Stimulated activated memory B cell treated with anti-CD40 and anti-IgM and Interleukin-4, amounts not matched to agents 10 μg/mL and 1 μg/mL and 100 μg/mL, for 72 hours (primary cell): ENCODE data around the gene SMARCAL1.

ENCODE experiments used
- ATAC-seq: fragments of 150-1000 bp; cut with Tn5 transposase; 2 replicates; pipeline ENCODE4 v1.10.0; 2021
- H3K27ac Mint-ChIP-seq: one replicate; pipeline ENCODE4 v1.8.0; 2022; ENCODE audit warnings: mild to moderate bottlenecking, mixed read lengths
- H3K27me3 Mint-ChIP-seq: one replicate; pipeline ENCODE4 v1.8.0; 2022; ENCODE audit warnings: mixed read lengths
- H3K36me3 Mint-ChIP-seq: one replicate; pipeline ENCODE4 v1.8.0; 2022; ENCODE audit warnings: mixed read lengths
- H3K4me1 Mint-ChIP-seq: one replicate; pipeline ENCODE4 v1.8.0; 2022; ENCODE audit warnings: mixed read lengths
- H3K4me3 Mint-ChIP-seq: one replicate; pipeline ENCODE4 v1.8.0; 2022; ENCODE audit warnings: mild to moderate bottlenecking, moderate library complexity, mixed read lengths
- H3K9me3 Mint-ChIP-seq: one replicate; pipeline ENCODE4 v1.8.0; 2022; ENCODE audit warnings: mixed read lengths

The SMARCAL1 gene

DNA sequence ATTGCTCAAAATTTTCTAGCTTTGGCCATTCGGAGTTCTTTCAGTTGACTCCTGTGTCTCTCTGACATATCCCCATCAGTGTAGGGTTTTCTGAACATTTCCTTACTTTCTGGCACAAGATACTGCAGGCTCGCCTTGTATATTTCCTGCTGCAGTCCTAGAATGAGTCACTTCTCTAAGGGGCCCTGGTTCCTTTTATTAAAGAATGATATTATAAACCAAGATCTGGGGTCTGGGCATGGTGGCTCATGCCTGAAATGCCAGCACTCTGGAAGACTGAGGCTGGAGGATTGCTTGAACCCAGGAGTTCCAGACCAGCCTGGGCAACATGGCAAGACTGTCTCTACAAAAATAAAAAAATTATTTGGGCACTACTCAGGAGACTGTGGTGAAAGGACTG lies 83.4 kb downstream of the SMARCAL1 start:
- Mint-ChIP-seq H3K4me3 (no peak overlapping the region), H3K27ac (no peak overlapping the region), H3K4me1 (peaks cover 70% of the 10 kb centered on the region), H3K36me3 (peaks cover 25% of the 10 kb centered on the region), H3K9me3 (peaks cover 4% of the 10 kb centered on the region), H3K27me3 (no peaks in the 10 kb centered on the region)
- ATAC-seq, result no peak

DNA sequence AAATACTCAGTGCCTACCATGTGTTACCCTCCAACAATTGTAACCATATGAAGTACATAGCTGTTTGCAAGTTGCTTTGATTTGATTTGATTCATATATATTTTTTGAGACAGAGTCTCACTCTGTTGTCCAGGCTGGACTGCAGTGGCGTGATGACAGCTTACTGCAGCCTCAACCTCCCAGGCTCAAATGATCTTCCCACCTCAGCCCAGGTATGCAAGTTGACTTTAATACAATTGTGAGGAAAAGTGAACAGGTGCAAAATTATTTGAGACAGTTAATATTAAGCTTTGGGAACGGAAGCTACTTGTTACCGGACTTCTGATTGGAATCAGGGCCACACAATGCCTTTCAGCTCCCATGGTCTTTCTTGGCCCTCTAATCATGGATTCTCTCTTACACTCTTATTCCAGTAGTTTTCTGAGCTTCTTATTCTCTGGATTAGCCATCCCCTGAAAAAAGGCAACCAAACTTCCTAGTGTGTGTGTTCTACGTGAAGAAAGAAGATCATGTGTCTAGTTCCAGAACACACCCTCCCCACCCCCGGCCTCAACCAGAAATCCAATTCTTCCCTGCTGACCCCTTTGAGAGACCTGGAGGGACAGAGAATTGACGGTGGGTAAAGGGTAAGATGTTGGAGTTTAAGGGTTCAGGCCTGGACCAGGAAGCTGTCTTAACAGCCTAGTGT lies 85.2 kb downstream of the SMARCAL1 start:
- H3K27ac Mint-ChIP-seq, result peak overlapping the region; percentile 97
- H3K4me3 Mint-ChIP-seq, result peak overlapping the region; percentile 90
- no peak for ATAC-seq
- no peaks in the 10 kb centered on the region for H3K27me3 Mint-ChIP-seq
- peaks cover 40% of the 10 kb centered on the region for H3K36me3 Mint-ChIP-seq
- peaks cover 65% of the 10 kb centered on the region for H3K4me1 Mint-ChIP-seq
- H3K9me3 Mint-ChIP-seq, result no peaks in the 10 kb centered on the region

DNA sequence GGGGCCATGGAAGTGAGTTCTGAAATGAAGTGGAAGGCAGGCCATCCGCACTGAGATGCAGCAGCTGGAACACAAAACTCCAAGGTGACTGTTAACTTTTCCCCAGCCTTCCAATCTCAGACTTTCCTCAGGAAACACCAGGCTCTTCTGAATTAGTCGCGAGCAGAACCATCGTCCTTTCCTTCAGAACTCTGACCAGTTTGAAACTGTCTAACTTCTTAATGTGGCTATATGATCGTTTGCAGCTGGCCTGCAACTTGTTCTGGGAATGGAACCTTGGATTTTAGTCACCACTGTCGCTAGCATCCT lies 85.7 kb downstream of the SMARCAL1 start:
- no peak for ATAC-seq
- Mint-ChIP-seq H3K36me3 (peaks cover 45% of the 10 kb centered on the region), H3K27me3 (no peaks in the 10 kb centered on the region), H3K9me3 (no peaks in the 10 kb centered on the region), H3K4me1 (peaks cover 65% of the 10 kb centered on the region), H3K4me3 (peak overlapping the region; percentile 90), H3K27ac (peak overlapping the region; percentile 97)

DNA sequence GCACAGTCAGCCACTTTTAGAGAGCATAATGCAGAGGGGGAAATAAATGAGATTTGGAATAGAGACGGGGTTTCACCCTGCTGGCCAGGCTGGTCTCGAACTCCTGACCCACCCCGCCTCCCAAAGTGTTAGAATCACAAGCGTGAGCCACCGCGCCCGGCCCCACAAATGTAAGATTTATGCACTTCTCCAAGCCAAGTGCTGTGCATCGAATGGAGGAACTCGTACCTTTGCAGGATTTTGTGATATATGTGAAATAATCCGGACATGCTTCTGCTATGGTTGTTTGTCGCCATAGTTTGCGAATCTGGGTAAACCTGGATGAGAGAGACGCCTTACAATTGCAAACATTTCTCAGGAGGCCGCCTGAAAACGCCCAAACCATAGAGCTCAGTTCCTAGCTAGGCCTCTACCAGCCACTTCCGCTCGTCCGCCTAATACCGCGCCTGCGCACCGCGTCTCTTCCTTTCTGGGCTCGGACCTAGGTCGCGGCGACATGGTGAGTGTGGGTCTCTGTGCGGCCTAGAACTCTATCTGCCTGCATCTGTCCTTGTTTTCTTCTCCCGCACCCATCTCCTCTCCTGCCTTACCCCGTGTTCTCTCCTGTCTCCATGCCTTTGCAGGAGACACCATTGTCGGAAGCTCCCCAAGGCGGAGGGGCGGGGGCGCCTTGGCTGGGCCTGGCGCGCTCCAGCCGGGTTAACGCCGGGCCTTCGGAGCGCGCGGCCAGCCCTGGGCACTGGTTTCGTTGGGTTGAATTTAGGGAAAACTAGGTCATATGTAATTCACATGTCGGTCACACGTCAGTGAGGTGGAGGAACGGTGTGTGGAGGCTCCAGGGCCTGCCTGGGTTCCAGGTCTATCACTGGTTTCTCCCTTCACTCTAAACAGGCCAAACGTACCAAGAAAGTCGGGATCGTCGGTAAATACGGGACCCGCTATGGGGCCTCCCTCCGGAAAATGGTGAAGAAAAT lies 86.4 kb downstream of the SMARCAL1 start, which contains the start of gene RPL37A:
Gene RPL37A, plus strand, starts transcription at position 466 of the 974 bp plus-strand sequence. Its CDS starts 31 bp downstream, at position 497.
- Mint-ChIP-seq H3K27me3 (no peaks in the 10 kb centered on the region), H3K36me3 (peaks cover 51% of the 10 kb centered on the region), H3K4me3 (peak within 1 kb of the TSS; percentile 90), H3K9me3 (no peaks in the 10 kb centered on the region), H3K27ac (peak within 1 kb of the TSS; percentile 97), H3K4me1 (peaks cover 62% of the 10 kb centered on the region)
- ATAC-seq, result peak; percentile 98

DNA sequence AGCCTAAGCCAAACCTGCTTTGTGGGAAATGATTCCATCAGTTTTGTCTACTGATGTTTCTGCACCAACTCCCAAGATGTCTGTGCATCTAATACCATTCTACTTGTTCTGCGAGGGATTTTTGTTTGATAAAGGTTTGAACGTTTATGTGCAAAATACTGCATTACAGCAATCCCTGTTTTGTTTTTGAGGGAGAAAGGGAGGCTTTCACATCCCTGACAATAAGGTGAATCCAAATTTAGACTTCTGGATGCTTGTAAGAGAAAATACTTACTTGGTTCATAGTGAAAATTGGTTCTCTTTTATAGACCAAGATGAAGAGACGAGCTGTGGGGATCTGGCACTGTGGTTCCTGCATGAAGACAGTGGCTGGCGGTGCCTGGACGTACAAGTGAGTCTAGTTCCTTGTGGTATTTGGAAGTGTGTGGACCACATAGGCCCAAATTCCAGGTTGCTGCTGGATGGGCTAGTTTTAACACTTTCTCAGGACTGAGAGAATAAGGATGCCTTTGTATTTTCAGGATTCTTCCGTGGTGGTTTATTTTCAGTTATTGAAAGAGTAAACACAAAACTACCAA lies 87.4 kb downstream of the SMARCAL1 start:
- Mint-ChIP-seq H3K9me3 (no peaks in the 10 kb centered on the region), H3K27me3 (no peaks in the 10 kb centered on the region), H3K36me3 (peaks cover 60% of the 10 kb centered on the region), H3K4me1 (peaks cover 65% of the 10 kb centered on the region), H3K27ac (peak overlapping the region; percentile 97), H3K4me3 (peak overlapping the region; percentile 90)
- no peak for ATAC-seq

DNA sequence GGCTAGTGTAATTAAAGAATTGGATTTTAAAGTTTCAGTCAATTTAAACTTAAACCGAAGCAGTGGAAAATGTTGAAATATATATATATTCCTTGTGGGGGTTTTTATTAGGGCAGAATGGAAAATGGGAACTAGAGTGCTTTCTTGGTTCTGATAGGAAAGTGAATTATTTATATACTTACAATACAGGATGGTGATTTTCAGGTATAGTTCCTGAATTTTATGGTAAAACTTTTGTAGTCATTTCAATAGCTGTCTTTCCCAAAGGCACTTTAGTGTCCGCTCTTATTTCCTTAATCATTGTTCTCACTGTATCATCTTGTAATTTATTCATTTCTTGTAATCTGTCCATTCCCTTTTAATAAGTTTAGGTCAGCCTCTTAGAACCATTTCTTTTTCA lies 88.3 kb downstream of the SMARCAL1 start:
- H3K27me3 Mint-ChIP-seq, result no peaks in the 10 kb centered on the region
- ATAC-seq, result no peak
- H3K4me1 Mint-ChIP-seq, result peaks cover 64% of the 10 kb centered on the region
- H3K36me3 Mint-ChIP-seq, result peaks cover 67% of the 10 kb centered on the region
- H3K27ac Mint-ChIP-seq, result peak overlapping the region; percentile 97
- H3K4me3 Mint-ChIP-seq, result peak overlapping the region; percentile 90
- H3K9me3 Mint-ChIP-seq, result no peaks in the 10 kb centered on the region

DNA sequence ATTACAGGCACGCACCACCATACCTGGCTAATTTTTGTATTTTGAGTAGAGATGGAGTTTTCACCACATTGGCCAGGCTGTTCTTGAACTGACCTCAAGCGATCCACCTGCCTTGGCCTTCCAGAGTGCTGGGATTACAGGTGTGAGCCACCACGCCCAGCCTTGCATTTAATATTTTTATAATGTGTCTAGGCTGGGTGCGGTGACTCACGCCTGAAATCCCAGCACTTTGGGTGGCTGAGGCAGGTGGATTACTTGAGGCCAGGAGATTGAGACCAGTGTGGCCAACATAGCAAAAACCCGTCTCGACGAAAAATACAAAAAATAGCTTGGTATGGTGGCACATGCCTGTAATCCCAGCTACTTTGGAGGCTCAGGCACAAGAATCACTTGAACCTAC lies 89.6 kb downstream of the SMARCAL1 start:
- Mint-ChIP-seq H3K4me1 (peaks cover 58% of the 10 kb centered on the region), H3K27me3 (no peaks in the 10 kb centered on the region), H3K27ac (no peak overlapping the region), H3K4me3 (no peak overlapping the region), H3K9me3 (no peaks in the 10 kb centered on the region), H3K36me3 (peaks cover 80% of the 10 kb centered on the region)
- ATAC-seq, result no peak

DNA sequence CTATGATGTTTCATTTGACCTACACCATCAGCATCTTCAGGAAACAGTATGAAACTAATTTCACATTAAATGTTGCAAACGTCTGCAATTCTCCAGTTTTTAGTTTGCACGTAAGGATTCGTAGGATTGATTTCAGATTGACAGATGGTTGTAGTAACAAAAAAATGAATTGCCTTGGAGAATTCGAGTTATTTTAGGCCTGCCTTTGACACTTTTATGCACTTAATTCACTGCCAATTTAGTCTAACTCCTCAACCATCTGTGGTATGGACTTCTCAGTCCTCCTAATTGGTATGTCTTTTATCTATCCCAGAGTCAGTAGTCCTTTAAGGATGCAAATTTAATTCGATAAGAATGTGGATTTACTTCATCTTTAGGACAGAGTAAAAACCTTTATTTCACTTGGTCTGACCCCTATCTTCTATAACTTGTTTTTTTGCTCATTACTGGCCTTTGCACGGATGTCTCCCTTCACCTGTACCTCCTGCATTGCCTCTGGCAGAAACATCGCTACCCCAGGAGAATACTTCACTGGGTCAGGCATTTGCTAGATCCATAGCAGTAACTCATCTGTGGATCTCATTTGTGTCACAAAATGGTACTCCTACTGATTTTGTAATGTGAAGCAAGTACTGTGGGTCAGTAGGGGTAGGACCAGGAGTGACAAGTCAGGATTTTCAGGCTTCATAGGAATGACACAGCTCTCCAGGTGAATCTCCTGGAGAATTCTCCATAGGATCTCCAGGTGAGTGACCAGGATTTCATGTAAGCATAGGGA lies 90.3 kb downstream of the SMARCAL1 start:
- peaks cover 55% of the 10 kb centered on the region for H3K4me1 Mint-ChIP-seq
- no peak overlapping the region for H3K27ac Mint-ChIP-seq
- peaks cover 87% of the 10 kb centered on the region for H3K36me3 Mint-ChIP-seq
- no peak for ATAC-seq
- no peaks in the 10 kb centered on the region for H3K27me3 Mint-ChIP-seq
- H3K9me3 Mint-ChIP-seq, result no peaks in the 10 kb centered on the region
- peak overlapping the region; percentile 33 for H3K4me3 Mint-ChIP-seq

DNA sequence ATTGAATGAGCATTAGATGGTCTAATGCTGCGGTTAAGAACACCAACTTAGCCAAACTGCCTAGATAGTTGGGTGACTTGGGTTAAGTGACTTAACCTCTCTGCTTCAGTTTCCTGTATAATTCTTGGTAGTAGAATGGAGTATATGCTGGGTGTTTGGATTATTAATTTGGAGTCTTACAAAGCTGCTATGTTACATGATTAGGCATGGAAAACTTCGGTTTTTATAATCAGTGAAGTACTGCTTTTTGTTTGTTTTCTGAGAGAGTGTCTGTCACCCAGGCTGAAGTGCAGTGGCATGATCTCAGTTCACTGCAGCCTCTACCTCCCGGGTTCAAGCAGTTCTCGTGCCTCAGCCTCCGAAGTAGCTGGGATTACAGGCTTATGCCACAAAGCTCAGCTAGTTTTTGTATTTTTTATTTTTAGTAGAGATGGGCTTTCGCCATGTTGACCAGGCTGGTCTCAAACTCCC lies 90.9 kb downstream of the SMARCAL1 start:
- no peaks in the 10 kb centered on the region for H3K9me3 Mint-ChIP-seq
- no peak overlapping the region for H3K4me3 Mint-ChIP-seq
- no peak for ATAC-seq
- H3K4me1 Mint-ChIP-seq, result peaks cover 49% of the 10 kb centered on the region
- H3K36me3 Mint-ChIP-seq, result peaks cover 85% of the 10 kb centered on the region
- H3K27ac Mint-ChIP-seq, result no peak overlapping the region
- H3K27me3 Mint-ChIP-seq, result no peaks in the 10 kb centered on the region

DNA sequence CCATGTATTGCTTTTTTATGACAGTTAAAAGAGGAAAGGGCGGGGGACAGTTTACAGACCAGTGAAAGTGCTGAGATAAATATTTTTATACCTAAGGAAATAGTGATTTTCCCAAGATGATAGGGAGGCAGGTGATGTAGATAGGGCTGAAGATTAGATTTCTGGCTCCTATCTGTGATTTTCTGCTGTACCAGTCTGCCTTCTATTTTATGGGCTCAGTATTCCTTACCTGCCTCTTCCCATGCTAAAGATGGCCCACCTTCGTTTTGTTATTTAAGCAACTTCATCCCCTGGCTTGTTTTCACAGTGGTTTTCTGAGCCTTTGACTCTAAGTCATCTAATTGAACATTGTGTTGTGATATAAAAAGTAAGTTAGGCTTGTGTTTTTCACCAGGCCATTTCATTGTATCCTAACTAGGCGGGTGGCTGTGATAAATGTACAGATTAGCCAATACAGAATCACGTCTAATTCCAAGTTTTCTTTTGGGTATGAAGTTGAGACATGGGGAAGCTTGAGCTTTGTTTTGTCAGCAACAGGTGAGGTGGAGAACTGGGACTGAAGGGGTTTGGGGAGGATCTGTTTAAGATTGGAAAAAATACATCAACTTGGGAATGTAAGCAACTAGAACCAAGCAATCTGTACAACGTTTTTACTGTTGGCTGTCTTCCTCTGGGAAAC lies 91.6 kb downstream of the SMARCAL1 start:
- H3K27ac Mint-ChIP-seq, result no peak overlapping the region
- peaks cover 84% of the 10 kb centered on the region for H3K36me3 Mint-ChIP-seq
- H3K9me3 Mint-ChIP-seq, result no peaks in the 10 kb centered on the region
- peaks cover 48% of the 10 kb centered on the region for H3K4me1 Mint-ChIP-seq
- no peak overlapping the region for H3K4me3 Mint-ChIP-seq
- ATAC-seq, result no peak
- H3K27me3 Mint-ChIP-seq, result no peaks in the 10 kb centered on the region

DNA sequence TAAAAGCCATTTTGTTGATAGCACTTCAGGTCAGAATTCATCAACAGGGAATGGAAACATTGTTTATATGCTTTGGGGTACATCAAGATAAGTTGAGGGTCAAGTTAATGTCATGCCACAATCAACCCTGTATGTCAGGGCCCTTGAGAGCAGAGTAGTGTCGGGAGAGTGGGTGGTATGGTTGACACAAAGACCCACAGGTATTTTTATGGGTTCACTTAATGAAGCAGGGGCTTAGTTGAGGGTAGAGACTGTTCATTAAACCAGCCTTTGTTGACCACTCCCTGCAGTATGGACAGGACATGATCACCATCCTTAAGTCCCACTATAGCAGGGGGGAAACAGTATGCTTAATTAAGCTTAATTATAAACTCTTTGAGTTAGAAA lies 92.1 kb downstream of the SMARCAL1 start:
- Mint-ChIP-seq H3K4me1 (peaks cover 43% of the 10 kb centered on the region), H3K4me3 (no peak overlapping the region), H3K27me3 (no peaks in the 10 kb centered on the region), H3K36me3 (peaks cover 78% of the 10 kb centered on the region), H3K27ac (no peak overlapping the region), H3K9me3 (no peaks in the 10 kb centered on the region)
- ATAC-seq, result no peak

DNA sequence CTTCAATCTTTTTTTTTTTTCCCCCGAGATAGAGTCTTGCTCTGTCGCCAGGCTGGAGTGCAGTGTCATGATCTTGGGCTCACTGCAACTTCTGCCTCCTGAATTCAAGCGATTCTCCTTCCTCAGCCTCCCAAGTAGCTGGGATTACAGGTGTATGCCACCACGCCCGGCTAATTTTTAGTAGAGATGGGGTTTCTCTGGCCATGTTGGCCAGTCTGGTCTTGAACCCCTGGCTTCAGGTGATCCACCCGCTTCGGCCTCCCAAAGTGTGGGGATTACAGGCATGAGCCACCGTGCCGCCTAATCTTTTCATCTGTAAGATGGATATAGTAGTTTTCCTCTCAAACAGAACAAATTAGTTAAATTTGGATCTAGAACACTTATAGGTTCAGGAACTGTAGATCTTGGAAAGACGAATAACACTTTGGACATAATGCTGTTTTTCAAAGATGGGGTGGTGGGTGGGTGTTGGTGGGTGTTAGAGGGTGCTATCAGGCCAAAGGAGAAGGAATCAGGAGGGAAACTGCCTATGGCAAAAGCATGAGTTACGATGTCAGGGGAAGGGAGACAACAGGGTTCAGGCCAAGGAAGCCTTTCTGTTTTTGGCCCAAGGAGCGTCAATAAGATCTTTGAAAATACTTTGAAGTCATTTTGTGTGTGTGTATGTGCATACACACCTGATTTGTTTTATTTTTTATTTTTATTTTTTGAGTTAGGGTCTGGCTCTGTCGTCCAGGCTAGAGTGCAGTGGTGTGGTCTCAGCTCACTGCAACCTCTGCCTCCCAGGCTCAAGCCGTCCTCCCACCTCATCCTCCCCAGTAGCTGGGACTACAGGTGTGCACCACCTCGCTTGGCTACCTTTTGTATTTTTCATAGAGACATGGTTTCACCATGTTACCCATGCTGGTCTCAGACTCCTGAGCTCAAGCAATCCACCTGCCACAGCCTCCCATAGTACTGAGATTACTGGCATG lies 93.1 kb downstream of the SMARCAL1 start:
- Mint-ChIP-seq H3K27ac (no peak overlapping the region), H3K4me1 (peaks cover 32% of the 10 kb centered on the region), H3K4me3 (no peak overlapping the region), H3K27me3 (no peaks in the 10 kb centered on the region), H3K9me3 (no peaks in the 10 kb centered on the region), H3K36me3 (peaks cover 68% of the 10 kb centered on the region)
- no peak for ATAC-seq

DNA sequence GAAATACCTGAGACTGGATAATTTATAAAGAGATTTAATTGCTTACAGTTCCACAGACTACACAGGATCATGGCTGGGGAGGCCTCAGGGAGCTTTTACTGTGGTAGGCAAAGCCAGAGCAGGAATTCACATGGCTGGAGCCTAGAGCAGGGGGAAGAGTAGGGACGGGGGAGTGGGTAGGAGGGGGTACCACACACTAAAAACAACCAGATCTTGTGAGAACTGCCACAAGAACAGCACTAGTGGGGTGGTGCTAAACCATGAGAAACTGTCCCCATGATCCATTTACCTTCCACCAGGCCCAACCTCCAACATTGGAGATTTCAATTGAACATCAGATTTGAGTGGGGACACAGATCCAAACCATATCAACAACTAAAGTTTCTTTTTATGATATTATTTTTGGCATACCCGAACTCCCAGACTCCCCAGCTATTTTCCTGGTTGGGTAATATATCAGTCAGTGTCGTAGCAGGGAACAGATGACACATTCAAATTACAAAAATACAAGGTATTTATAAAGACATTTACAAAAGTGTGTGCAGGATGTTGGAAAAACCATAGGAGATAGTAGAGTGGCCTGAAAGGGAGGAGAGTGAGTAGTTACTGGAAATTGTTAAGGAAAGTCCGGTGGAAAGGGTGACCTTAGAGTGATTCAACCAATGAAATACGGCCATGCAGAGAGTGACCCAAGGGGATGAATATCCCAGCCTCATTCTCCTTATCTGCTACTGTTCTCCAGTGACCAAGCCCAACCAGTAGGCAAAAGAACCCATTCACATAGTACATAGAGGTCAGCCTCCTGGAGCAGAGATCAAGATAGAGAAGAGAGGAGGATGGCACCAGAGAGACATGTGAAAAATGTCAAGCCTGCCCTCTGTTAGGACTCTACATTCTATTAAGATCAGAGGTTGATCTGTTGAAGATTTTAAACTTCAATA lies 95.2 kb downstream of the SMARCAL1 start:
- Mint-ChIP-seq H3K9me3 (no peaks in the 10 kb centered on the region), H3K4me3 (no peak overlapping the region), H3K27me3 (no peaks in the 10 kb centered on the region), H3K27ac (no peak overlapping the region), H3K36me3 (peaks cover 51% of the 10 kb centered on the region), H3K4me1 (peaks cover 22% of the 10 kb centered on the region)
- ATAC-seq, result no peak
